Prostate gland (tissue), 2 donors: ENCODE data around the gene RAI1. TPM values are rescaled to one million over a fixed set of nuclear protein-coding genes. Genes with fewer than 3 reads are reported as not detected.

Source experiments
- DNase-seq: peaks from one replicate; pipeline ENCODE4 v3.0.0-alpha.2; 2019; ENCODE audit warnings: low spot score
- H3K27ac ChIP-seq, 2 donors: fragments of 200-600 bp; sonication (generic); 2 replicates each; pipeline ENCODE4 v1.5.1; 2017 to 2019
- H3K27me3 ChIP-seq: fragments of 200-600 bp; sonication (generic); replicated peaks from 2 replicates; pipeline ENCODE4 v1.5.1; 2019; ENCODE audit not compliant: insufficient read depth
- H3K36me3 ChIP-seq, 2 donors: fragments of 200-600 bp; sonication (generic); 1 replicate in 1 of 2; 2 replicates in 1 of 2; pipeline versions ENCODE4 v1.5.1 to v1.8.1; 2017 to 2019
- H3K4me1 ChIP-seq: fragments of 200-600 bp; sonication (generic); replicated peaks from 2 replicates; pipeline ENCODE4 v1.5.1; 2019
- H3K4me3 ChIP-seq, 2 donors: fragments of 200-600 bp; sonication (generic); 2 replicates each; pipeline ENCODE4 v1.5.1; 2017 to 2019
- H3K9me3 ChIP-seq: fragments of 200-600 bp; sonication (generic); 2 replicates; pipeline ENCODE4 v1.5.1; 2017
- CTCF ChIP-seq, 4 experiments: fragments of 200-600 bp in 2 of 4; fragments of 450-650 bp in 2 of 4; sonication (generic) in 2 of 4; IDR thresholded peaks; 1 replicate in 3 of 4; 2 replicates in 1 of 4; pipeline ENCODE4 v1.5.1; 2016 to 2019; ENCODE audit warnings: antibody characterized with exemption in 4 of 4, mild to moderate bottlenecking in 2 of 4, moderate library complexity in 2 of 4
- POLR2A ChIP-seq: fragments of 450-650 bp; IDR thresholded peaks from one replicate; pipeline ENCODE4 v1.6.1; 2016; ENCODE audit warnings: antibody characterized with exemption, mild to moderate bottlenecking
- POLR2AphosphoS5 ChIP-seq: sonication (generic); formaldehyde crosslinking; IDR thresholded peaks from one replicate; pipeline ENCODE4 v1.6.1; 2017; ENCODE audit warnings: antibody characterized with exemption
- WGBS: methylation state at CpG from one replicate; pipeline ENCODE4 v1.1.5; 2018; 5-methylcytosine and 5-hydroxymethylcytosine counted together
- intact Hi-C: fragments of 100-400 bp; cut with DNase I; formaldehyde crosslinking; loops from one replicate; pipeline ENCODE4 v1.14.2; 2022
- total RNA-seq, 2 donors: library from RNA; depleted of rRNA; stranded (reverse); fragments of >200 nt; gene quantifications; one replicate each; pipeline ENCODE4 v1.1.0, GENCODE V29; 2016

Gene RAI1
- total RNA-seq, 2 donors from 2014 or later, result 69.2 to 71.0 TPM

GRCh38 chr17:17742688-17743390, 61.6 kb downstream of the RAI1 start:
- no peaks in the 10 kb centered on the region for H3K9me3 ChIP-seq
- no peak overlapping the region for H3K4me3 ChIP-seq
- H3K36me3 ChIP-seq, result no peaks in the 10 kb centered on the region
- no peak overlapping the region for H3K27ac ChIP-seq
- DNase-seq, result no peak
- H3K27me3 ChIP-seq, result no peaks in the 10 kb centered on the region
- TF ChIP-seq POLR2A, result no peak
- TF ChIP-seq POLR2AphosphoS5, result no peak
- TF ChIP-seq CTCF (IDR thresholded peaks at IDR 0.05), result no peak
- H3K4me1 ChIP-seq, result peaks cover 44% of the 10 kb centered on the region
- intact Hi-C loops, result loop anchor here (5.0 kb wide), 1 partner anchor 51 kb away; no protein-coding TSS in a partner anchor
- 44% methylated on average over 4 of the region's 4 CpGs for WGBS

- Histone ChIP-seq H3K27ac (no peak overlapping the region), H3K36me3 (no peaks in the 10 kb centered on the region), H3K27me3 (no peaks in the 10 kb centered on the region), H3K4me3 (no peak overlapping the region), H3K4me1 (peaks cover 37% of the 10 kb centered on the region), H3K9me3 (no peaks in the 10 kb centered on the region)
- intact Hi-C loops, result loop anchor here (5.0 kb wide), 1 partner anchor 51 kb away; no protein-coding TSS in a partner anchor
- DNase-seq, result no peak
- TF ChIP-seq POLR2A (no peak), CTCF (IDR thresholded peaks at IDR 0.05) (no peak), POLR2AphosphoS5 (no peak)
- 85% methylated on average over 14 of the region's 14 CpGs for WGBS
These were observed 62.3 kb downstream of the RAI1 start for GRCh38 chr17:17743391-17744112.

GRCh38 chr17:17744116-17744515, 62.9 kb downstream of the RAI1 start:
- no peak for DNase-seq
- H3K27me3 ChIP-seq, result no peaks in the 10 kb centered on the region
- intact Hi-C loops, result loop anchor here (5.0 kb wide), 1 partner anchor 52 kb away; no protein-coding TSS in a partner anchor
- WGBS, result 93% methylated on average over 4 of the region's 4 CpGs
- H3K9me3 ChIP-seq, result no peaks in the 10 kb centered on the region
- no peak overlapping the region for H3K4me3 ChIP-seq
- H3K4me1 ChIP-seq, result peaks cover 32% of the 10 kb centered on the region
- no peak overlapping the region for H3K27ac ChIP-seq
- H3K36me3 ChIP-seq, result no peaks in the 10 kb centered on the region
- TF ChIP-seq POLR2AphosphoS5 (no peak), POLR2A (no peak), CTCF (IDR thresholded peaks at IDR 0.05) (no peak)

- Histone ChIP-seq H3K9me3 (no peaks in the 10 kb centered on the region), H3K4me3 (no peak overlapping the region), H3K27me3 (no peaks in the 10 kb centered on the region), H3K27ac (peak overlapping the region in 1 of 2 donors; percentile 1), H3K4me1 (peaks cover 17% of the 10 kb centered on the region), H3K36me3 (no peaks in the 10 kb centered on the region)
- intact Hi-C loops, result no loop called here
- TF ChIP-seq POLR2A, result no peak
- TF ChIP-seq CTCF (IDR thresholded peaks at IDR 0.05), result no peak
- TF ChIP-seq POLR2AphosphoS5, result no peak
- DNase-seq, result no peak
- 82% methylated on average over 31 of the region's 33 CpGs for WGBS
These were observed 64.5 kb downstream of the RAI1 start for GRCh38 chr17:17745476-17746455.
